ENCODE measurements around the gene ABT1. TPM values are rescaled to one million over a fixed set of nuclear protein-coding genes. Genes with fewer than 3 reads are reported as not detected.
A peak's percentile ranks its signal among the peaks of the same experiment; 100 is the strongest.

The ABT1 gene
- polyA plus RNA-seq, 2 donors = 7.9 to 17.8 TPM

GRCh38 chr6:26599591-26599990 is 2.8 kb downstream of the ABT1 start:
- Histone ChIP-seq H3K4me3 (ENCODE audit: low read depth in 1 of 2, low read length in 2 of 2) (no peak overlapping the region), H3K9me3 (ENCODE audit: control insufficient read depth in 2 of 2, insufficient read depth in 1 of 2, low read depth in 1 of 2, low read length in 1 of 2) (no peaks in the 10 kb centered on the region), H3K4me1 (ENCODE audit: control insufficient read depth in 2 of 2, insufficient read depth in 2 of 2, low read length in 1 of 2) (peaks cover 6 to 10% of the 10 kb centered on the region in 2 donors), H3K27ac (ENCODE audit: low read depth in 2 of 2, low read length in 1 of 2) (no peak overlapping the region), H3K27me3 (ENCODE audit: control insufficient read depth in 1 of 2, insufficient read depth in 2 of 2, low read length in 2 of 2) (no peaks in the 10 kb centered on the region), H3K36me3 (ENCODE audit: control insufficient read depth in 2 of 2, insufficient read depth in 2 of 2, low read length in 1 of 2) (peaks cover 0 to 9% of the 10 kb centered on the region in 2 donors)
- 76 to 91% methylated on average over 1 of the region's 1 CpG for WGBS, 2 donors

- Histone ChIP-seq H3K27ac (ENCODE audit: low read depth in 2 of 2, low read length in 1 of 2) (no peak overlapping the region), H3K4me3 (ENCODE audit: low read depth in 1 of 2, low read length in 2 of 2) (no peak overlapping the region), H3K9me3 (ENCODE audit: control insufficient read depth in 2 of 2, insufficient read depth in 1 of 2, low read depth in 1 of 2, low read length in 1 of 2) (no peaks in the 10 kb centered on the region), H3K4me1 (ENCODE audit: control insufficient read depth in 2 of 2, insufficient read depth in 2 of 2, low read length in 1 of 2) (peaks cover 6 to 10% of the 10 kb centered on the region in 2 donors), H3K36me3 (ENCODE audit: control insufficient read depth in 2 of 2, insufficient read depth in 2 of 2, low read length in 1 of 2) (peaks cover 0 to 9% of the 10 kb centered on the region in 2 donors), H3K27me3 (ENCODE audit: control insufficient read depth in 1 of 2, insufficient read depth in 2 of 2, low read length in 2 of 2) (no peaks in the 10 kb centered on the region)
Measured at GRCh38 chr6:26600759-26601158, 4.0 kb downstream of the ABT1 start.

DNA sequence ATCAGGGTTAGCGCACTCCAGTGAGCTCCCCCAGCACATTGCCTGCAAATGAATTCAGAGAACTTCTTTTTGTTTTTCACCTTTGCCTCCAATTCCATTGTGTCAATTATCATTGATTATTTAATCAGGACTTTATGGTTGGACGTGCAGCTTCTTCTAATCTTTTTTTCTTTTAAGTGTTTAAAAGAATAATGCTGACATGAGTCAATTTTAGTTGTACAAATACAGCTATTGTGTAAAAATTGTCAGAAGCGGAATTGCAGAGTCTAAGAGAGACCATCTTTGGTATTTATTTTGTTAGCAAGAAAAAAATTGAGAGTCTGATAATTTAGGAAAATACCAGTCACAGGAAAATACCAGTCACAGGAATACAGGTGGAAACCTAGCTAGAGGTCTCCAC is 5.5 kb downstream of the ABT1 start:
- Histone ChIP-seq H3K9me3 (ENCODE audit: control insufficient read depth in 2 of 2, insufficient read depth in 1 of 2, low read depth in 1 of 2, low read length in 1 of 2) (no peaks in the 10 kb centered on the region), H3K4me3 (ENCODE audit: low read depth in 1 of 2, low read length in 2 of 2) (no peak overlapping the region), H3K27ac (ENCODE audit: low read depth in 2 of 2, low read length in 1 of 2) (no peak overlapping the region), H3K36me3 (ENCODE audit: control insufficient read depth in 2 of 2, insufficient read depth in 2 of 2, low read length in 1 of 2) (peaks cover 0 to 9% of the 10 kb centered on the region in 2 donors), H3K4me1 (ENCODE audit: control insufficient read depth in 2 of 2, insufficient read depth in 2 of 2, low read length in 1 of 2) (peaks cover 6 to 10% of the 10 kb centered on the region in 2 donors), H3K27me3 (ENCODE audit: control insufficient read depth in 1 of 2, insufficient read depth in 2 of 2, low read length in 2 of 2) (no peaks in the 10 kb centered on the region)
- WGBS, 2 donors = 82 to 84% methylated on average over 3 of the region's 3 CpGs

DNA sequence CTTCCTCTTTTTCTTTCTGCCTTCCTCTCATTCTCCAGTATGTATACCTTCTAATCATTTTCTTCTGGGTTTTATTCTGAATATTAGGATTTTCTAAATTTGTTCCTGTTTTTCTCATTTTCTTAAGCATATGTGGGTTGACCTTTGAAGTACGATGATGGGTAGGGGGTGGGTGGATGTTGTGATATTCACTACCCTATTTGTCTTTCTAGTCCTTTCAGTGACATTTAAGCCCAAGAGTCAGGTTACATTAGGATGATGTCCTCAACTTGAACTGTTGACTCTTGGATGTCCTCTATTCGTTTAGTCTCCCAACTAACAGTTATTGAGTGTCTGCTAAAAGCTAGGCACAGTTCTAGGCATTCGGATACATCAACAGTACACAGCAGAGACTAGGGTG is 7.3 kb downstream of the ABT1 start:
- 59 to 67% methylated on average over 3 of the region's 3 CpGs for WGBS, 2 donors
- no peaks in the 10 kb centered on the region for H3K4me1 ChIP-seq (ENCODE audit: control insufficient read depth in 2 of 2, insufficient read depth in 2 of 2, low read length in 1 of 2)
- H3K36me3 ChIP-seq (ENCODE audit: control insufficient read depth in 2 of 2, insufficient read depth in 2 of 2, low read length in 1 of 2) = no peaks in the 10 kb centered on the region
- no peaks in the 10 kb centered on the region for H3K27me3 ChIP-seq (ENCODE audit: control insufficient read depth in 1 of 2, insufficient read depth in 2 of 2, low read length in 2 of 2)
- H3K9me3 ChIP-seq (ENCODE audit: control insufficient read depth in 2 of 2, insufficient read depth in 1 of 2, low read depth in 1 of 2, low read length in 1 of 2) = no peaks in the 10 kb centered on the region
- H3K27ac ChIP-seq (ENCODE audit: low read depth in 2 of 2, low read length in 1 of 2) = no peak overlapping the region
- no peak overlapping the region for H3K4me3 ChIP-seq (ENCODE audit: low read depth in 1 of 2, low read length in 2 of 2)

DNA sequence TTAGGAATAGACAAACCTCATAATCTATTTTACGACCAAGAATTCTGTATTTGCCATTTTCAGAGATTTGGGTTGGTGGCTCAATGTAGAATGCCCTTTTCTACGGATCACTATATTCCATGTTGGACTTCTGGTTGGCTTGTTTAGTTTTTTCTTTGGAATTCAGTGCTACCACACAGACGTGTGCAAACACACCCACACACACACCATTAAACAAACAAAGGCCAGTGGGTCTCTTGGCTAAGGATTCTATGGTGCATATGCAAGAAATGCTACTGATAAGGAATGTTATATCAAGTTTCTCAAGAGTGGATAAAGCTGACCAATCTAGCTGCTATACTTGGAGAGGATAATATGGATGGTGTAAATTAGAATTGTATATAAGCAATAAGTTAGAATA is 8.0 kb downstream of the ABT1 start:
- no peaks in the 10 kb centered on the region for H3K36me3 ChIP-seq (ENCODE audit: control insufficient read depth in 2 of 2, insufficient read depth in 2 of 2, low read length in 1 of 2)
- 61 to 64% methylated on average over 3 of the region's 3 CpGs for WGBS, 2 donors
- no peak overlapping the region for H3K27ac ChIP-seq (ENCODE audit: low read depth in 2 of 2, low read length in 1 of 2)
- no peaks in the 10 kb centered on the region for H3K9me3 ChIP-seq (ENCODE audit: control insufficient read depth in 2 of 2, insufficient read depth in 1 of 2, low read depth in 1 of 2, low read length in 1 of 2)
- H3K4me1 ChIP-seq (ENCODE audit: control insufficient read depth in 2 of 2, insufficient read depth in 2 of 2, low read length in 1 of 2) = no peaks in the 10 kb centered on the region
- no peak overlapping the region for H3K4me3 ChIP-seq (ENCODE audit: low read depth in 1 of 2, low read length in 2 of 2)
- no peaks in the 10 kb centered on the region for H3K27me3 ChIP-seq (ENCODE audit: control insufficient read depth in 1 of 2, insufficient read depth in 2 of 2, low read length in 2 of 2)

GRCh38 chr6:26607434-26608230 is 10.9 kb downstream of the ABT1 start:
- Histone ChIP-seq H3K27me3 (ENCODE audit: control insufficient read depth in 1 of 2, insufficient read depth in 2 of 2, low read length in 2 of 2) (no peaks in the 10 kb centered on the region), H3K4me1 (ENCODE audit: control insufficient read depth in 2 of 2, insufficient read depth in 2 of 2, low read length in 1 of 2) (no peaks in the 10 kb centered on the region), H3K27ac (ENCODE audit: low read depth in 2 of 2, low read length in 1 of 2) (no peak overlapping the region), H3K36me3 (ENCODE audit: control insufficient read depth in 2 of 2, insufficient read depth in 2 of 2, low read length in 1 of 2) (no peaks in the 10 kb centered on the region), H3K9me3 (ENCODE audit: control insufficient read depth in 2 of 2, insufficient read depth in 1 of 2, low read depth in 1 of 2, low read length in 1 of 2) (no peaks in the 10 kb centered on the region), H3K4me3 (ENCODE audit: low read depth in 1 of 2, low read length in 2 of 2) (peak overlapping the region in 1 of 2 donors; percentile 16)
- 45 to 55% methylated on average over 7 of the region's 7 CpGs for WGBS, 2 donors

GRCh38 chr6:26609463-26609862 is 12.7 kb downstream of the ABT1 start:
- Histone ChIP-seq H3K9me3 (ENCODE audit: control insufficient read depth in 2 of 2, insufficient read depth in 1 of 2, low read depth in 1 of 2, low read length in 1 of 2) (no peaks in the 10 kb centered on the region), H3K4me3 (ENCODE audit: low read depth in 1 of 2, low read length in 2 of 2) (no peak overlapping the region), H3K36me3 (ENCODE audit: control insufficient read depth in 2 of 2, insufficient read depth in 2 of 2, low read length in 1 of 2) (no peaks in the 10 kb centered on the region), H3K4me1 (ENCODE audit: control insufficient read depth in 2 of 2, insufficient read depth in 2 of 2, low read length in 1 of 2) (peaks cover 3 to 9% of the 10 kb centered on the region in 2 donors), H3K27ac (ENCODE audit: low read depth in 2 of 2, low read length in 1 of 2) (no peak overlapping the region), H3K27me3 (ENCODE audit: control insufficient read depth in 1 of 2, insufficient read depth in 2 of 2, low read length in 2 of 2) (peaks cover 0 to 9% of the 10 kb centered on the region in 2 donors)
- 65 to 73% methylated on average over 3 of the region's 3 CpGs for WGBS, 2 donors

- Histone ChIP-seq H3K4me1 (ENCODE audit: control insufficient read depth in 2 of 2, insufficient read depth in 2 of 2, low read length in 1 of 2) (peaks cover 3 to 9% of the 10 kb centered on the region in 2 donors), H3K36me3 (ENCODE audit: control insufficient read depth in 2 of 2, insufficient read depth in 2 of 2, low read length in 1 of 2) (no peaks in the 10 kb centered on the region), H3K27me3 (ENCODE audit: control insufficient read depth in 1 of 2, insufficient read depth in 2 of 2, low read length in 2 of 2) (peaks cover 0 to 9% of the 10 kb centered on the region in 2 donors), H3K4me3 (ENCODE audit: low read depth in 1 of 2, low read length in 2 of 2) (no peak overlapping the region), H3K27ac (ENCODE audit: low read depth in 2 of 2, low read length in 1 of 2) (no peak overlapping the region), H3K9me3 (ENCODE audit: control insufficient read depth in 2 of 2, insufficient read depth in 1 of 2, low read depth in 1 of 2, low read length in 1 of 2) (no peaks in the 10 kb centered on the region)
- 40 to 55% methylated on average over 1 of the region's 1 CpG for WGBS, 2 donors
Measured at GRCh38 chr6:26611599-26611998, 14.8 kb downstream of the ABT1 start.

DNA sequence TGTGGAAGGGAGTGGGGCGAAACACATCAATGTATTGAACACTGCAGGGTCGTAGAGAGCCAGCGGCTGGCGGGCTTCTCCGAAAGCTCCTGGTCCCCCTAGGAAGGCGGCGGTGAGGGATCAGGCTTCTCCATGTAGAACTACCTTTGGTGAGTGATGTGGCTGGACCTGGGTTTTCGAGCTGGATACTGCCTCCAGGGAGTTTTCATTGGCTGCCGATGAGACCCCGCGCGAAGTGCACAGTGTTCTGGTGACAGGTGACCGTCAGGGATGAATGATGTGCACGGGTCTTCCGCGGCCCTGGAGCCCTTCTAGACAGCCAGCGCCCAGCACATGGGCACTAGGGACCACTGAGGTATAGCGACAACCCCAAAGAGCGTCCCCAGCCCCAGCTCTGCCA is 16.4 kb downstream of the ABT1 start:
- no peaks in the 10 kb centered on the region for H3K9me3 ChIP-seq (ENCODE audit: control insufficient read depth in 2 of 2, insufficient read depth in 1 of 2, low read depth in 1 of 2, low read length in 1 of 2)
- peaks cover 3 to 9% of the 10 kb centered on the region in 2 donors for H3K4me1 ChIP-seq (ENCODE audit: control insufficient read depth in 2 of 2, insufficient read depth in 2 of 2, low read length in 1 of 2)
- no peak overlapping the region for H3K27ac ChIP-seq (ENCODE audit: low read depth in 2 of 2, low read length in 1 of 2)
- H3K27me3 ChIP-seq (ENCODE audit: control insufficient read depth in 1 of 2, insufficient read depth in 2 of 2, low read length in 2 of 2) = peaks cover 0 to 9% of the 10 kb centered on the region in 2 donors
- H3K4me3 ChIP-seq (ENCODE audit: low read depth in 1 of 2, low read length in 2 of 2) = no peak overlapping the region
- H3K36me3 ChIP-seq (ENCODE audit: control insufficient read depth in 2 of 2, insufficient read depth in 2 of 2, low read length in 1 of 2) = no peaks in the 10 kb centered on the region
- WGBS, 2 donors = 60 to 63% methylated on average over 19 of the region's 19 CpGs

All from esophagus (tissue), 2 donors.